ENCODE measurements around the gene FAM228A. TPM values are rescaled to one million over a fixed set of nuclear protein-coding genes. Genes with fewer than 3 reads are reported as not detected.
"Not testable (repeated sequence)": the region's sequence is repeated elsewhere in the genome, so short reads cannot be mapped to it uniquely, and the experiment has no call there.

The FAM228A gene
- 1.5 TPM in 1 of 2 replicates, not detected in the other for total RNA-seq (2014; rRNA removed; shearing (Covaris generic); ENCODE audit: low replicate concordance)

- in situ Hi-C loops (cut with HindIII; ENCODE audit: low pct_unique_long_range_greater_than_20kb, low sequenced_read_pairs): no loop called here
- DNase-seq (ENCODE audit: low read depth): no peak
Observed at GRCh38 chr2:24174851-24175277, at the start of gene FAM228A. Gene FAM228A, plus strand, starts transcription at chr2:24175053. Its CDS starts 428 bp downstream, at chr2:24175481.

GRCh38 chr2:24125956-24126355 is 48.9 kb upstream of the FAM228A start:
- in situ Hi-C loops (cut with HindIII; ENCODE audit: low pct_unique_long_range_greater_than_20kb, low sequenced_read_pairs): no loop called here
- DNase-seq (ENCODE audit: low read depth): no peak

GRCh38 chr2:24132543-24132942 is 42.3 kb upstream of the FAM228A start:
- no peak for DNase-seq (ENCODE audit: low read depth)
- in situ Hi-C loops (cut with HindIII; ENCODE audit: low pct_unique_long_range_greater_than_20kb, low sequenced_read_pairs): no loop called here

- in situ Hi-C loops (cut with HindIII; ENCODE audit: low pct_unique_long_range_greater_than_20kb, low sequenced_read_pairs); DNase-seq (ENCODE audit: low read depth): not testable (repeated sequence)
Observed at GRCh38 chr2:24140305-24140704, 34.5 kb upstream of the FAM228A start.

- in situ Hi-C loops (cut with HindIII; ENCODE audit: low pct_unique_long_range_greater_than_20kb, low sequenced_read_pairs): no loop called here
- DNase-seq (ENCODE audit: low read depth): peak; percentile 22
Observed at GRCh38 chr2:24147364-24147763, 27.5 kb upstream of the FAM228A start.

- DNase-seq (ENCODE audit: low read depth): no peak
- in situ Hi-C loops (cut with HindIII; ENCODE audit: low pct_unique_long_range_greater_than_20kb, low sequenced_read_pairs): no loop called here
Observed at GRCh38 chr2:24152413-24153197, 22.2 kb upstream of the FAM228A start.

GRCh38 chr2:24153478-24153877 is 21.4 kb upstream of the FAM228A start:
- in situ Hi-C loops (cut with HindIII; ENCODE audit: low pct_unique_long_range_greater_than_20kb, low sequenced_read_pairs): no loop called here
- no peak for DNase-seq (ENCODE audit: low read depth)

- DNase-seq (ENCODE audit: low read depth): no peak
- in situ Hi-C loops (cut with HindIII; ENCODE audit: low pct_unique_long_range_greater_than_20kb, low sequenced_read_pairs): no loop called here
Observed at GRCh38 chr2:24158131-24158530, 16.7 kb upstream of the FAM228A start.

- in situ Hi-C loops (cut with HindIII; ENCODE audit: low pct_unique_long_range_greater_than_20kb, low sequenced_read_pairs): no loop called here
- DNase-seq (ENCODE audit: low read depth): no peak
Observed at GRCh38 chr2:24159708-24160107, 15.1 kb upstream of the FAM228A start.

- DNase-seq (ENCODE audit: low read depth): no peak
- in situ Hi-C loops (cut with HindIII; ENCODE audit: low pct_unique_long_range_greater_than_20kb, low sequenced_read_pairs): no loop called here
Observed at GRCh38 chr2:24160761-24161160, 14.1 kb upstream of the FAM228A start.

- no peak for DNase-seq (ENCODE audit: low read depth)
- in situ Hi-C loops (cut with HindIII; ENCODE audit: low pct_unique_long_range_greater_than_20kb, low sequenced_read_pairs): no loop called here
Observed at GRCh38 chr2:24162494-24162893, 12.4 kb upstream of the FAM228A start.

- in situ Hi-C loops (cut with HindIII; ENCODE audit: low pct_unique_long_range_greater_than_20kb, low sequenced_read_pairs): no loop called here
- no peak for DNase-seq (ENCODE audit: low read depth)
Observed at GRCh38 chr2:24163186-24163585, 11.7 kb upstream of the FAM228A start.

GRCh38 chr2:24163601-24164000 is 11.3 kb upstream of the FAM228A start:
- no peak for DNase-seq (ENCODE audit: low read depth)
- in situ Hi-C loops (cut with HindIII; ENCODE audit: low pct_unique_long_range_greater_than_20kb, low sequenced_read_pairs): no loop called here

- no peak for DNase-seq (ENCODE audit: low read depth)
- in situ Hi-C loops (cut with HindIII; ENCODE audit: low pct_unique_long_range_greater_than_20kb, low sequenced_read_pairs): no loop called here
Observed at GRCh38 chr2:24164416-24164973, 10.4 kb upstream of the FAM228A start.

- DNase-seq (ENCODE audit: low read depth): no peak
- in situ Hi-C loops (cut with HindIII; ENCODE audit: low pct_unique_long_range_greater_than_20kb, low sequenced_read_pairs): no loop called here
Observed at GRCh38 chr2:24169023-24169422, 5.8 kb upstream of the FAM228A start.

GRCh38 chr2:24175631-24176187 is 856 bp downstream of the FAM228A start:
- DNase-seq (ENCODE audit: low read depth): no peak
- in situ Hi-C loops (cut with HindIII; ENCODE audit: low pct_unique_long_range_greater_than_20kb, low sequenced_read_pairs): no loop called here

- DNase-seq (ENCODE audit: low read depth): no peak
- in situ Hi-C loops (cut with HindIII; ENCODE audit: low pct_unique_long_range_greater_than_20kb, low sequenced_read_pairs): no loop called here
Observed at GRCh38 chr2:24176326-24176725, 1.5 kb downstream of the FAM228A start.

- in situ Hi-C loops (cut with HindIII; ENCODE audit: low pct_unique_long_range_greater_than_20kb, low sequenced_read_pairs): no loop called here
- DNase-seq (ENCODE audit: low read depth): no peak
Observed at GRCh38 chr2:24179683-24180082, 4.8 kb downstream of the FAM228A start.

GRCh38 chr2:24181849-24182248 is 7.0 kb downstream of the FAM228A start:
- DNase-seq (ENCODE audit: low read depth): peak; percentile 80
- in situ Hi-C loops (cut with HindIII; ENCODE audit: low pct_unique_long_range_greater_than_20kb, low sequenced_read_pairs): no loop called here

Data from Caki2 (cell line).